Stimulated activated CD4-positive, alpha-beta T cell treated with anti-CD3 and anti-CD28 coated beads, Interleukin-12 subunit alpha, Interleukin-12 subunit beta, amount 100 ng/mL, for 4 hours (primary cell): ENCODE data around the gene SH3D21.

Experiments used
- DNase-seq: peaks from one replicate; pipeline ENCODE4 v3.0.0-alpha.2; 2020

Gene SH3D21

DNA sequence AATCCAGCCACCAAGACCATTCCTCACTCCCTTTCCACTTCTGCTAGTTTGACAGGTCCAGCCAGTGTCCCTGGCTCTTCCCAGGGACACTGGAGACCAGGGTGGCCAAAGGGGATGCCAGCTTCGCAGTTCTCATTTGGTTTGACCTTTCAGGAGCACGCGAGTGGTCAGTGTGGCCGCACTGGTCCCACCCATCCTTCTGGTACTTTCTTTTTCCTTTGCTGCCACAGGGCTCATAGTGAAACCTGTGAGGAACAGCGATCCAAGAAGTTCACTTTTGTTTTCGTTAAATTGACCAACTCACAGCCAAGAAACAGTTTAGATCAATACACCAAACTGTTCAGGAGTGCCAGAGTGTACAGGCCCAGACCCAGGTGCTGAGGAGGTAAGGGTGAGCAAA lies 31.7 kb downstream of the SH3D21 start:
- DNase-seq: no peak

DNA sequence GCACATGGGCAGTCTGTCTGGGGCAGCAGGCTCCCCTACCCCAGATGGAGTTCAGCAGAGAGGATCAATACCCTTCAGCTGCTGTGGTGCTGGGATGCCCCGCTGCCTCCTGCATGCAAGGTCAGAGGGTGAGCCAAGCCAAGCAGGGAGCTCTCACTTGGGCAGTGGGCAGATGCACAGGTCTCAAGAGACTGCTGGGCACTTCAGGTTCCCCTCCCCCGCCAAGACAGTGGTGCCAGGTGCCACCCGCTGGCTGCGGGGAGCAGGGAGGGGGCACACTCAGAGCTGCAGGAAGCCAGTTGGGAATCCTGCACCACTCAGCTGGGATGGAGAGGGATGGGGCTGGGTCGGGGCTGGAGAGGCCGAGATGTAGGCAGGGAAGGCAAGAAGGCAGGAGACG lies 33.0 kb downstream of the SH3D21 start:
- no peak for DNase-seq

DNA sequence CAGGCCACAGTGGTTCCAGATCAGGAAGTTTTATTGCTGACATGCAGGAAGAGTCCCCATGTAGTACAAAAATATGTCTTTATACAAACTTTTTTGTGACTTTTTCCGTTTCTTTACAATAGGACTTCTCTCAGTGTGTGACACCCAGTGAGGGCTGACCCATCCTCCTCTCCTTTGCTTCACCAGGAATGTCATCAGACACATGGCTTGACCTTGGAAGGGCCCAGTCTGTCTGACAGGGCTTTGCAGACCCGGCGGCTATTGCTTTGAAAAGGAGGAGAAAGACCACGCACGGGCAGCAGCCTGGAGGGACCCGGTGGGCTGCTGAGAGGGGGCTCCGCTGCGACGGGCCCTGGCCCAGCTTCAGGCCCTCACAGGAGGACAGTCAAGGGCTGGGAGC lies 33.4 kb downstream of the SH3D21 start:
- DNase-seq: no peak

DNA sequence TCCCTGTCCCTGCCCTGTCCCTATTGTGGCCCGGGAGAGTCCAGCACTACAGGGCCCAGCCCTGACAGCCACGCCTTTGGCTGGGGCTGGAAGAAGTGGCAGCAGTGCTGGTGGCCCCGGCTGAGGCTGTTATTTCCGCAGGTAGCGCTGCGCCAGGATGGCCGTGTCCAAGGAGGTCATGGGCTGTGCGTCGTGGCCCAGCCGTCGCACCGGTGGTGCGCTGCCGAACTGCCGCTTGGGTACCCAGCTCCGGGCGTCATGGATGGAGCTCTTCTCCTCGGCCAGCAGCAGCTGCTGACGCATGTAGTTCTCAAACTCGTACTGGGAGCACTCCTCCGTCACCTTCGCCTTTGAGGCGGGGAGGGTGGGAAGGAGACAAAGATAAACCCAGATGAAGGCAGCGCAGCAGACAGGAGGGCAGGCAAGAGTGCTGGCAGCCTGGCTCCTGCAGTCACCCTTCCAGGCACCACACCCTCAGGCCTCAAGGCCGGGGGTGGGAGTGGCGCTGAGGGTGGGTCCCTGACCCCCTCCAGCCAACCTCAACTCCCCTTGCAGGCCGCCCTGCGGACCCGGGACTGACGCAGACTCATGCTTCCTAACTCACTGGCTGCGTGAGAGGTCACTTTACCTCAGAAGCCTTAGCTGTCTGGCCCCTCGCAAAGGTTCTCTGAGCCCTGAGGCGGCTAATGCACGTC lies 35.6 kb downstream of the SH3D21 start:
- no peak for DNase-seq

DNA sequence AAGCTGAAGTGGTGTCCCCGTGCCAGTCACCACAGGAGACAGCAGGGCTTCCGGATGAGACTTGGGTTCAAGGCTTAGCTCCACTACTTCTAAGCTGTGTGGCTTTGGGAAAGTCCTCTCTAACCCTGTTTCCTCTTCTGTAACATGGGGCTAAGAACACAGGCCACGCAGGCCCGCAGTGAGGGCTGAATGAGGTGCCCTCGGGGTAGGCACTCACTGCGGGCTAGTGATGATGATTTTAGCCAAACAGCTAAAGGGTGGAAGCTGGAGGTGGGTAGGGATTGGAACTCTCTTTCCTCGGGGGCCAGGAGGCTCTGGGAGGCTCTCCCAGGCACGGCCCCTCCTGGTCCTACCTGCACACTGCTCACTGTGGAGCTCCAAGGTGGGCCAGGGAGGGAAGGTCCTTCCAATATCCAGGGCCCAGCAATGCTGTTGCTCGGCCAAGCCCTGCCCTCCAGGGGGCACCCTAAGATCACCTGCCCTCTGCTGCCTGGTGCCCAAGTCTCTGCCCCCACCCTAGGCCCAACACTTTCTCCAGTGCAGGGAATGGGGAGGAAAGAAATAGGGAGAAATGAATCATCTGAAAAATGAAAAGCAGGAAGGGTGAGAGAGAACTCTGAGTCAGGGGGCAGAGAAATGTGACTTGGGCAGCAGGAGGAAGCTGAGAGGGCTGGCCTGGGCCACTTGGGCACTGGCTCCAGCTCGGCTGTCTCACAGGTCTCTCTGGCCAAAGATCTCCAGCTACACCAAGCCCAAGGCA lies 36.4 kb downstream of the SH3D21 start:
- peak; percentile 52 for DNase-seq

DNA sequence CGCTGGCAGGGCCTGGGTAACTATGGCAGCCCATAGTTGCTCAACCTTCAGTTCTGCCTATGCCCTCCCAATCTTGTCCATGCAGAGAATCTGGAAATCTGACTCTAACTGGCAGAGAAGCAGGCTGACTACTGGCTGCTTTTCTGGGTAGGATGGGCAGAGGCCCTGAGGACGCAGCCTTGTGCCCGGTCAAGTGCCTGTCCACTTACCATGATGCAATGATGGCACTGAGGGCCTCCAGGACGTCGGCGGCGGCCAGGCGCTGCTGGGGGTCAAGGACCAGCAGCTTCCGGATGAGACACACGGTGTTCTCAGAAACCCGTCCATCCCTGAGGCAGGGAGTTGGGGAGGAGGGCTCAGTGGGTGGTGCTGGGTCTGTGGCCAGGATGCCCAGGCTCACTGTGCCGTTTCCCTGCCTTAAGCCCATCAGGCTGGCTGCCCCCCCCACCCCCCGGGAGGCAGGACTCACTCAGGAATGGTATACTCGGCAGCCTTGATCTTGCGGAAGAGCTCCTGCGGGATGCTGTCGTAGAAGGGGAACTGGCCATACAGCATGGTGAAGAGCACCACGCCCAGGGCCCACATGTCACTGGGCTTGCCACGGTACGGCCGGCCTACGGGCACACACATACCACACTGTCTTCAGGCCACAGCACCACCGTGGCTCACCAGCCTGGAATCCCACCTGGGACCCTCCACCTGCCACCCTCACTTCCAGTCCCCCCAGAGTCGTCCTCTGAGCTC lies 37.7 kb downstream of the SH3D21 start:
- no peak for DNase-seq

DNA sequence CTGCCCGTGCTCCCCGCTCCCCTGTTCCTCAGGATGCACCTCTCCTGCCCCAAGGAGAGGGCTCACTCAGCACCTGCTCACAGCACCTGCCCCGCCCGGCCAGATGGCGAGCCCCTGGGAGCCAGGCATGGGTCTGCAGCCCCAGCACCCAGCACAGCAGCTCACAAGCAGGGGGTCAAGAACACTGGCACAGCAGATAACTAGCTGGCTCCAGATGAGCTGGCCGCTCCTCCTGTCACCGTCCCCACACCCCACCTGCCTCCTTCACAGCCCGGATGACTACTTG lies 38.2 kb downstream of the SH3D21 start:
- no peak for DNase-seq

DNA sequence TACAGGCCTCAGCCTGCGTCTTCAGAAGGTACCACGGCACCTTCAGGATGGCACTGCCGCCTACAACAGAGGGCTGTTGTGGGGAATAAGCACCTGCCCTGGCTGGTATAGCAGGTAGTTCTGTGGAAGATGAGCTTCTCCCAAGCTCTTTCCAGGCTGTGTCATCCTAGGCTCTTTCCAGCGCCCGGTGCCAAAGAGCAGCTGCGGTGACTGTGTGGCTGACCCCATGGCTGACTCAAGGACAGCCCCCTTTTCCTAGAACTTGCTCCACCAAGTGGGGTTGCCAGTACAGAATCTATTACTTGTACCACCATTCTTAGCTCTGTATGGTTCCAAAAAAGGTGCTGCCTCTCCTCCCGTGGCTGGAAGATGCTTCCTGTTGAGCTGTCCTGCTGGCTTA lies 39.2 kb downstream of the SH3D21 start:
- DNase-seq: no peak

DNA sequence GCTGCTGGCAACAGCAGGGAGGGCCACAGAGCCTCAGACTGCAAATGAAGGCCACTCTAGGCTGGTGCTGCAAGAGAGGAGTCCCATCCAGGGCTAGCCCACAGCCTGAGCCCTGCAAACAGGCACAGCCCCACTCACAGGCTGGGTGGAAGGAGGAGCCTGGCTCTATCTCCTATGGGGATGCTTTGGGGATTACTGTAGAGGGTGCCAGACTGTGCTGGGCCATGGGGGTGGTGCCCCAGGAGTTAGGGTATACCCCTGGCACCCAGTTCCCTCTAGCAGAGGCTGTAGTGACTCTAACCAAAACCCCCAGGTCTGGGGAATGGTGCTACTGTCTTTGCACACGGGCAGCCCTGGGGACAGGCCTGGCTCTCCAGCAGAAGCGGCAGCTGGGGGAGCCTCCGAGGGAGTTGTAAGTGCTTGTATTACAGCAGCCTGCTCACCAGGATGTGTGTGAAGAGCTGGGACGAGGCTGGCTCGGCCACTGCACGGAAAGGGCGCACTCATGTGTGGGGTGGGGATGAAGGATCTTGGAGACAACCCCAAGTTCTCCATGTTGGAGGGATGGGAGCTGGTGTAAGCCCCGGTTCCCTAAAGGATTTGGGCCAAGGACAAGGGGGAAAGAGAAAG lies 40.7 kb downstream of the SH3D21 start:
- DNase-seq: no peak

DNA sequence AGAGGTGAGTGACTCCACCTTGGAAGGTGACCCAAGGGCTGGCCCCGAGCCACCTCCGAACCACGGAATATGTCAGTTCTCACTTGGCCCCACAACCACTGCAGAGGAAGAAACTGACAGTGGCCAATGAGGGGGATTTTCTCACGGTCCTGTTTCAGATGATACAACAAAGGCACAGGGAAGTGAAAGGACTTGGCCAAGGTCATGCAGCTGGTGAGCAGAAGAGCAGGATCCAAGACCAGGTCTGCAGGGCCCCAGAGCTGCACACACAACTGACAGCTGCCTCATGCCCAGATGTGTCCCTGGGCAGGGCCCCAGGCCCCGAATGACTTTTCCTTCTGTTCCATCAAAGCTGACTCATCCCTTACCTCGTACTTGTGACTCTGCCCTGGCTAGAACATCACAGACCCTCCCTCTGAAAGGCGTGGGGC lies 43.1 kb downstream of the SH3D21 start:
- DNase-seq: no peak

DNA sequence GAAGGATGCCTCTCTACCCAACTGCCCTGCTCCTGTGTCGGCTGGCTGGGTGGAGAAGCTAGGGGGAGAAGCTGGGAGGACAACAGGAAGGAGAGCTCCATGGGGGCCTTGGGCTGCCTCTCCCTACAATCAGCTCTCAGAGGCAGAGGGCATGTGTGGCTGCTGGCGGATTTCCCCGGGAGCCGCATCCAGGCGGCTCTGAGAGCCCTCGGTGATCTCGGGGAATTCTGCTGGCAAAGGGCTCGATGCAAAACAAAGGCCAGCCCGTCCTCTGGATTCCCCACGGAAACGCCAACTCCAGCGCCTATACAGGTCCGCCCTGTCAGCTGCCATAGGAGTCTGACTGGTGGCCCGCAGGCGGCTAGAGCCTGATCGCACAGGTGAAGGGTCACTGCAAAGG lies 43.7 kb downstream of the SH3D21 start:
- DNase-seq: no peak

DNA sequence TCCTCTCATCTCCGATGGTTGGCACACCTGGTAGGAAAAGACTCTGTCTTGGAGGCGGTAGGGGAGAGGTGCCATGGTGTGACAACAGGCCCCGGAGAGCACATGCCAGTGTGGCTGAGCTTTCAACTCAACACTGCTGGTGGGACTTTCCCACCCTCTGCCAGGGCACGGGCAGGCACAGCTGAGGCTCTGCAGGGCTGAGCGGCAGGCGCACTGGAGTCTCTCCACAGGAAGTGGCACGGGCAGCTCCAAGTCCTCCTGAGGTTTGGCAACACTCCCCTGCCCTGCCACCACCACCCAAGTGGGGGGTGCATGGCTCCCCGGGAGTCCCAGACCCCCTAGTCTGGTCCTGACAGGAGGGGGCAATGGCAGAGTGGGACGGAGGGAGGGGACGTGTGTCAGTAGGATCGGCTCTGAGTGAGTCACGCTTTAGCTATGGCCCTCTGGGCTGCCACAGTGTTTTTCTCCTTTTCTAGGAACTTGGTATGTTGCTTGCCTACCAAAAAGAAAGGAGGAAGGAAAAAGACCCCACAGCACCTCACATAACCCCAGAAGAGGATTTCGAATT lies 44.6 kb downstream of the SH3D21 start:
- DNase-seq: peak; percentile 45

DNA sequence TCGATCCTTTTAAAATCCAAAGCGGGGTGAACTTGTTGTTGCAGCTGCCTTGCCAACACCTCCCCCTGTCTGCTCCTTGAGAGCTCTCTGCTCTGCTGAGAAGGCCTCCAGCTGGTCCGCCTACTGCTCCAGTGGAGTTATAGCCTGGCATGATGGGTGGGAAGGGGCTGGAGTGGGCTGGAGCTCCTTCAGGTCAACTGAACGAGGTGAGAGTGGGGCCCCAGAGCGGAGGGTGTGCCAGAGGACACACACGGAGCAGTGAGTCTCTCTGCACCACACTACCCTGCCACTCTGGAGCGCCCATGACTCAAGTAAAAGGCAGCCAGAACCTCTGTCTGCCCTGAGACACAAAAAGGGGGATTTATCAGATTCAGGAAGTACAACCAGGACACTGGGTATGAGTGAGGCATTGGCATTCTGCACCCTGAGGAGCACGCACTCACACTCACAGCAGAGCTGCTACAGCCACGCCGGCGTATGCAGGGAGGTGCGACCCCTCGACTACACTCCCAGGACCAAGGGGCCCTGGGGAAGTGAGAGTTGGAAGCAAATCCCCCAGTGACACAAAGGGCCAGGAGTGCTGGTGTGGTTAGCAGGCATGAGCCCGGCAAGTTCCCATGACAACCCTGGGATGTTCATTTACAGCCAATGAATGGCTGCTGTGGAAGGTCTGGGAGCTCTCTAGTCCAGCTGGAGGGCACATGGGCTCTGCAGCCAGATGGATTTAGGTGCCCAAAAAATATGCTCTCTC lies 45.2 kb downstream of the SH3D21 start:
- no peak for DNase-seq

DNA sequence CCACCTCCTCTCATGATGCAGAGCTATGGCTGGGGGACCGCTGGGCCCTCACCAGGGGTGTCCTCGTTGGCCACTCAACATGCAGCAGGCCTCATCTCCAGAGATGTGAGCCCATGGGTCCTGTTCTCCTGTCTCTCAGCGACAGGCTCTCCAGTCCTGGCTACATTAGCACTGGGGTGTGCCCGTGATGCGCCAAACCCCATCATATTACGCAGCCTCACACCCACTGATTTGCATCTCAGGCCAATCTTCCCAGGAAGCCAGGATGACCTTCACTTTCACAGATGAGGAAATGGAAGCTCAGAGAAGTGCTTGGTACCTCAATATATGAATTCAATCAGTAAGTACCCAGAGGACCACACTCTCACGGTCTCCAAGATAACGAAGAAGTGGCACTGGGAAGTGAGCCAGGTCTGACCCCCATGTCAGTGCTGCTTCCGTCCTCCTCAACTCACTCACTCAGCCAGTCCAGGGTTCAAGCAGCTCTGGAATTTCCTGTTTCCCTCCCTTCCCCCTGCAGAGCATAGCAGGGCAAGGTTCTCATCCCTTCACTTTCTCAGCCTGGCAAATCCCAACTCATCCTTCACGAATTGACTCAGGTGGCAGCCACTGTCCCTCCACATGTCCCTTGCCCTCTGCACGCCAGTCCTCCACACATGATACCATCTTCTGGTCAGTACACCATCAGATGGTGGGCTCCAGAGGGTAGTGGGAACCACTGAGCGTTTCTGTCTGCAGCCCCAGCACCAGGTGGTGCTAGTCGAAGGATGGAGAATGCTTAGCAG lies 46.1 kb downstream of the SH3D21 start:
- DNase-seq: no peak

DNA sequence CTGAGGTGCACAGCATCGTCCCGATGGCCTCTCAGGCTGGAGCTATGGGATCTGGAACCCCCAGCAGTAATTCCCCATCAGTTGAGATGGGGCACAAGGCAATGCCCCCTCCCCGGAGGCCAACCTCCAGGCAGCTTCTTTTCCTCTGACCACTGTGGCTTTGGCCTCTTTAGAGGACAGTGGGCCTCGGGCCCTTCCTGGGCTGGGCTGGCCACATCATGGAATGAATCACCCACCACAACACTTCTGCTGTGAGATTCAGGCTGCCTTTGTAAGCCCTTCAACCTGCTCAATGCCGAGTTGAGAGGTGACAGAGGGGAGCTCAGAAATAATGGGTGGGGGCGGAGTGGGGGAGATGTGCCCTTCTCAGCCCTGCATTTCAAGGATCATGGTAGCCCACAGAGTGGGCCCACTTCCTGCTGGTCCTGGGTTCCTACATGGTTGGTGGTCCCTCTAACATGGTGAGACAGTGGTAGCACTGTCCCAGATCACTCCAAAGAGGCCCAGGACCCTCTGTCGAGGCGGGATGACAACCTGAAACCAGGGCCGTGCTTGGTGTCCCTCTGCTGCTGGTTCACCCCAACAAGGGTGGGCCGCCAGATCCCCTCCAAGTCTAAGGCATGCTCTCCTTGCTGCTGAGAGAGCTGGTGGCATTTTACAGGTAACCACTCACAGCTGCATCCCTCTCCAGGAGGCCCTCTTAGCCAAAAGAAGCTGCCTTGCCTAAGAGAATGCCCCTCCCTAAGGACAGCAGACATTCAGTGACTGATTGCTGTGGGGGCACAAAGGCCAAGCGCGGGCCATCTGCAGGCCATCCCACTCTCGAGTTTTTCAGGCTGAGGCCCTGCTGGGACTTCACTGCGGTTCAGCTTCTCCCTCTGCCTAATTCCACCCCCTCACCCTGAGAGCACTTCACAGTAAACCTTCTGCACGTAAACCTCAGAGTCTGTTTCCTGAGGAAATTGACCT lies 47.0 kb downstream of the SH3D21 start:
- no peak for DNase-seq

DNA sequence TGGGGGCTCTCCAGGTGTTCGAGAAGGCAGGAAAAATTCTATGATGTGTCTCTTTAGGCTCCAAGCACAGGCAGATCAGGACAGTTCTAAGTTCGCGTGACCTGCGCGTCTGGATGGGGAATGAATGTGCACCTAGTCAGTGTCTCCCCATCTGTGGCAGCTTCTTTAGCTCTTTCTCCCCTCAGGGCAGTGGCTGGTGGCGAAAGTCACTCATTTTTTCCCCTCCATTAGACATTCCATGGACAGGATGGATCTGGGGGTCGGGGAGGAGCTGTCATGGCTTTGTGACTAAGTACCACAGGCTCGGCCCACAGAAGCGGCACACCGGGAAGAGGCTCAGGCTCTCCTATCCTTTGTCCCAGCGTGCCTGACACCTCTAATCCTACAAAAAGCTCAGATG lies 48.3 kb downstream of the SH3D21 start:
- DNase-seq: no peak

DNA sequence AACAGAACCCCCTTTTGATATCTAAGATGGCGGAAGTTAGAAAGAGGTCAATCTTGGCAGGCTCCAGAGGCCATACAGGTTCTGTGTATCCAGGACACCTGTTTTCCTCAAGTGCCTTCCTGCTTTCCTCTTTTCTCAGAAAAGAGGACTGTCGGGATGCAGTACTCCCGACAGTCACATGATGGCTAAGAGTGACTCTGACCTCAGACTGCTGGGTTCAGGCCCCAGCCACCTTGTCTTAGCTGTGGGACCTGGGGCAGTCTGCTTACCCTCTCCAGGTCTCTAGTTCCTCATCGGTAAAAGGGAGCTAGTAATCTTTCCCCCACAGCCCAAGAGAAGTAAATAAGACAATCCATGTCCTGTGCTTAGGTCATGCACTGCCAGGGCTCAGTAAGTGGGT lies 49.6 kb downstream of the SH3D21 start:
- DNase-seq: no peak

DNA sequence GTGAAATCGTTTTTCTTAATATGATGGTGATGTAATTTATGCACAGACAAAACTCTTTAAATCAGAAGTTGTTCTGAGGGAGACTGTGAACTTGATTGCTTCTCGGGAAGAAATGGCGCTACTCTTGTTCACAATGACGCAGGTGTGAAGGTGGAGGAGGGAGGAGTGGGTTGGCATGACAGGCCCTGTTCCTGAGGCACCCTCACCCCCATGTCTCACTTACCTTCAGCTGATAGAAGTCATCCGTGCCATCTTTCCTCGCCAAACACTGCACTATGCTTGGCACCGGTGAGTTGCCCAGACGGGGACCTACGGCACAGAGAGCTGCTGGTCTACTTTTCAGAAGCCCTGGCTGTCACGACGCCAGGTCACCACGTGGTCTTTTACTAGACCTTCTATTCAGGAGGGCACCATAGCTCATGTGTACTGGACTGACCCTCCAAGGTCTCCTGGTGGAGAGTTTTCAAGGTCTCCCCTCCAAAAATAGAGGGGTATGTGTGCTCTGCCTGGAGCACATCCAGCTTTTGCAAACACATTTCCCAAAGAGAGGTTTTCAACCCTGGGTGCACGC lies 52.4 kb downstream of the SH3D21 start:
- DNase-seq: no peak

DNA sequence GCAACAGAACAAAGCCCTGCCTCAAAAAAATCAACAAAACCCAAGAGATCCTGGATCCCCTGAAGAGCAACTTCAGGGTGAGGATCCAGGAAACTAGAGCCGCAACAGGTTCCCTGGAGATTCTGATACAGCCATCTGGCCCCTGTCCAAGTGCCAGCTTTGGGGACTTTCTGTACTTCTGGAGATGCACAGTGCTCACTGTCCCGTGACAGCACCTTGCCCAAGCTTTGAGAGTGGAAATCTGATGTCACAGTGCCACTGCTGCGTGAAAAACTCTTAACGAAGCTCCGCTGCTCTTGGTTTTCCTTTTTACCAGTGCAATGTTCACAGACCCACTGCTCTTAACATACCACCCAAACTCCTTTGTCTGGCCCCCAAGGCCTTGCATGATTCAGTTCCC lies 53.2 kb downstream of the SH3D21 start:
- no peak for DNase-seq

DNA sequence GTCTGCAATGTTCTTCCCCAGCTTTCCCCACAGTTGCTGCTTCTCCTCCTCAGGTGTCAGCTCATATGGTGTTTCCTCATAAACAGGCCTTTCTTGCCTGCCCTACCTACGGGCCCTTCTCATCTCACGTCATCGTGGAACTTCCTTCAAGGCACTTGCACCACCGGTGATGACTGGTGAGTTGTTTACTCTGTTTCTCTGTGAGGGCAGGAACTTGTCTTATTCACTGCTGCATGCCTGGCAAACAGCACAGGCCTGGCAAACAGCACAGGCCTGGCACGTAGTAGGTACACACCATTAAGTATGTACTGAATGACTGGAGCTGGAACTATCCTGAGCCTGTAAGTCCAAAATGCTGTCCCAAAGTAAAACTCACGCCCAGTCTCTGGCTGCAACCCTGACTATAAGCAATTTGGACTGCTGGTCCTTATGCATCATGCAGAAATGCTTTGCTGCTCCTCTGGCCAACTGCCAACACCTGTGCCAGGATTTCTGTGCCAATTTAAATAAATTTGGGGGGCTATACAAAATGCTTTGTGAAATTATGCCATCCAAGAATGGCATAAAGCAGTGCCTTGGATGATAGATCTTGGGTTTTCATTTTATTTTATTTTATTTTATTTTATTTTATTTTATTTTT lies 53.9 kb downstream of the SH3D21 start:
- DNase-seq: no peak
